H9 (cell line): Measurements from ENCODE around the gene ANKRD29. TPM values are rescaled to one million over a fixed set of nuclear protein-coding genes. Genes with fewer than 3 reads are reported as not detected.

ENCODE experiments used
- DNase-seq: peaks from one replicate; pipeline ENCODE4 v3.0.0-alpha.2; 2017
- H2AFZ ChIP-seq: one replicate; pipeline ENCODE4 v1.6.1; 2013; ENCODE audit warnings: mild to moderate bottlenecking, low read length, control low read depth, moderate library complexity
- H2AK5ac ChIP-seq: 2 replicates; pipeline ENCODE4 v1.6.1; 2013; ENCODE audit warnings: low read length, control low read depth, mixed read lengths; ENCODE audit not compliant: insufficient read length
- H2BK120ac ChIP-seq: one replicate; pipeline ENCODE4 v1.6.1; 2013; ENCODE audit warnings: low read depth, mild to moderate bottlenecking, low read length, control low read depth, inconsistent platforms; ENCODE audit not compliant: poor library complexity, severe bottlenecking
- H2BK12ac ChIP-seq: 2 replicates; pipeline ENCODE4 v1.6.1; 2013; ENCODE audit warnings: low read length, control low read depth, mixed read lengths, low read depth; ENCODE audit not compliant: insufficient read length
- H2BK15ac ChIP-seq: 2 replicates; pipeline ENCODE4 v1.6.1; 2013; ENCODE audit warnings: low read depth, low read length, control low read depth
- H2BK20ac ChIP-seq: one replicate; pipeline ENCODE4 v1.6.1; 2013; ENCODE audit warnings: low read depth, mild to moderate bottlenecking, low read length, control low read depth, inconsistent platforms; ENCODE audit not compliant: poor library complexity, severe bottlenecking
- H2BK5ac ChIP-seq: 2 replicates; pipeline ENCODE4 v1.6.1; 2013; ENCODE audit warnings: low read length, control low read depth, mixed read lengths; ENCODE audit not compliant: insufficient read length
- H3K14ac ChIP-seq: 2 replicates; pipeline ENCODE4 v1.6.1; 2013; ENCODE audit warnings: low read length, control low read depth; ENCODE audit not compliant: insufficient read depth
- H3K18ac ChIP-seq: 2 replicates; pipeline ENCODE4 v1.6.1; 2013; ENCODE audit warnings: low read depth, mild to moderate bottlenecking, mixed read lengths, low read length, control low read depth; ENCODE audit not compliant: insufficient read length
- H3K23ac ChIP-seq: 2 replicates; pipeline ENCODE4 v1.6.1; 2013; ENCODE audit warnings: low read length, control low read depth, mixed read lengths, low read depth; ENCODE audit not compliant: insufficient read length
- H3K23me2 ChIP-seq: 2 replicates; pipeline ENCODE4 v1.6.1; 2013; ENCODE audit warnings: low read depth, mild to moderate bottlenecking, mixed read lengths, low read length, control low read depth; ENCODE audit not compliant: insufficient read length, poor library complexity, severe bottlenecking
- H3K27ac ChIP-seq: 2 replicates; pipeline ENCODE4 v1.5.1; 2013; ENCODE audit warnings: low read length, control low read depth, mixed read lengths, low read depth; ENCODE audit not compliant: insufficient read length
- H3K27me3 ChIP-seq: 2 replicates; pipeline ENCODE4 v1.6.1; 2013; ENCODE audit warnings: low read length, control low read depth, inconsistent platforms; ENCODE audit not compliant: insufficient read depth
- H3K4ac ChIP-seq: 2 replicates; pipeline ENCODE4 v1.6.1; 2013; ENCODE audit warnings: low read depth, mild to moderate bottlenecking, control low read depth, inconsistent platforms, low read length, moderate library complexity
- H3K4me1 ChIP-seq: 2 replicates; pipeline ENCODE4 v1.6.1; 2013; ENCODE audit warnings: low read length, control low read depth, inconsistent platforms; ENCODE audit not compliant: insufficient read depth
- H3K4me2 ChIP-seq: 2 replicates; pipeline ENCODE4 v1.6.1; 2013; ENCODE audit warnings: low read length, control low read depth, mixed read lengths; ENCODE audit not compliant: insufficient read length, insufficient read depth
- H3K56ac ChIP-seq: 2 replicates; pipeline ENCODE4 v1.6.1; 2013; ENCODE audit warnings: low read depth, mild to moderate bottlenecking, mixed read lengths, low read length, control low read depth; ENCODE audit not compliant: insufficient read length
- H3K79me1 ChIP-seq: 2 replicates; pipeline ENCODE4 v1.6.1; 2013; ENCODE audit warnings: low read depth, mild to moderate bottlenecking, moderate library complexity, low read length, control low read depth, inconsistent platforms; ENCODE audit not compliant: insufficient read depth, poor library complexity, severe bottlenecking
- H3K79me2 ChIP-seq: 2 replicates; pipeline ENCODE4 v1.6.1; 2013; ENCODE audit warnings: low read length, control low read depth, inconsistent platforms; ENCODE audit not compliant: insufficient read depth
- H3K9ac ChIP-seq: 2 replicates; pipeline ENCODE4 v1.6.1; 2013; ENCODE audit warnings: low read length, control low read depth, mixed read lengths; ENCODE audit not compliant: insufficient read length; ENCODE audit errors: extremely low read depth
- H3K9me3 ChIP-seq: one replicate; pipeline ENCODE4 v1.6.1; 2013; ENCODE audit warnings: low read depth, low read length, inconsistent platforms; ENCODE audit not compliant: control insufficient read depth
- H3T11ph ChIP-seq: one replicate; pipeline ENCODE4 v1.6.1; 2013; ENCODE audit warnings: mild to moderate bottlenecking, low read length, control low read depth, inconsistent platforms
- H4K20me1 ChIP-seq: one replicate; pipeline ENCODE4 v1.6.1; 2013; ENCODE audit not compliant: control insufficient read depth, insufficient read length, insufficient read depth
- H4K5ac ChIP-seq: 2 replicates; pipeline ENCODE4 v1.6.1; 2013; ENCODE audit warnings: low read depth, mild to moderate bottlenecking, mixed read lengths, low read length, control low read depth; ENCODE audit not compliant: insufficient read length
- H4K8ac ChIP-seq: replicated peaks from 2 replicates; pipeline ENCODE4 v1.6.1; 2013; ENCODE audit warnings: low read length, control low read depth, mixed read lengths, low read depth; ENCODE audit not compliant: insufficient read length
- H4K91ac ChIP-seq: 2 replicates; pipeline ENCODE4 v1.6.1; 2013; ENCODE audit warnings: low read depth, mild to moderate bottlenecking, moderate library complexity, mixed read lengths, low read length, control low read depth; ENCODE audit not compliant: insufficient read length
- H3K27ac Mint-ChIP-seq, 3 experiments: 2 replicates in 2 of 3; 3 replicates in 1 of 3; pipeline ENCODE4 v1.8.0; 2020 to 2021; ENCODE audit warnings: mixed read lengths in 3 of 3, mild to moderate bottlenecking in 1 of 3, moderate library complexity in 1 of 3
- H3K27me3 Mint-ChIP-seq: 2 replicates; pipeline ENCODE4 v1.8.0; 2021; ENCODE audit warnings: low read depth, mild to moderate bottlenecking, moderate library complexity, mixed read lengths
- H3K36me3 Mint-ChIP-seq, 3 experiments: 2 replicates in 2 of 3; 3 replicates in 1 of 3; pipeline ENCODE4 v1.8.0; 2020 to 2021; ENCODE audit warnings: low read depth in 3 of 3, mixed read lengths in 3 of 3; ENCODE audit not compliant: insufficient read depth in 1 of 3
- H3K4me1 Mint-ChIP-seq, 2 experiments: 2 replicates each; pipeline ENCODE4 v1.8.0; 2020; ENCODE audit warnings: mixed read lengths in 2 of 2
- H3K4me3 Mint-ChIP-seq, 2 experiments: 2 replicates in 1 of 2; 3 replicates in 1 of 2; pipeline ENCODE4 v1.8.0; 2020 to 2021; ENCODE audit warnings: mild to moderate bottlenecking in 2 of 2, mixed read lengths in 2 of 2, moderate library complexity in 1 of 2
- H3K9me3 Mint-ChIP-seq, 2 experiments: 2 replicates in 1 of 2; 3 replicates in 1 of 2; pipeline ENCODE4 v1.8.0; 2020; ENCODE audit warnings: mild to moderate bottlenecking in 2 of 2, mixed read lengths in 2 of 2, moderate library complexity in 1 of 2
- WGBS: extraction: QIAGEN DNeasy Blood & Tissue Kit; methylation state at CpG from one replicate; pipeline ENCODE4 v1.1.7; 2013; ENCODE audit warnings: missing lambda C conversion rate, low lambda C conversion rate, mixed read lengths; ENCODE audit not compliant: insufficient read length; ENCODE audit errors: extremely low coverage; 5-methylcytosine and 5-hydroxymethylcytosine counted together
- total RNA-seq: library from RNA; stranded (reverse); gene quantifications from 2 replicates; pipeline ENCODE4 v1.2.1, GENCODE V29; 2021
- TF ChIP-seq, protein P1 (sequence below): fragments of 200-600 bp; sonication (generic); conservative IDR thresholded peaks from 3 replicates; pipeline ENCODE4 v1.8.0; 2021; ENCODE audit warnings: antibody characterized with exemption, mild to moderate bottlenecking

The ANKRD29 gene
- total RNA-seq, 1 experiment from 2014 or later: 2.1 TPM

DNA sequence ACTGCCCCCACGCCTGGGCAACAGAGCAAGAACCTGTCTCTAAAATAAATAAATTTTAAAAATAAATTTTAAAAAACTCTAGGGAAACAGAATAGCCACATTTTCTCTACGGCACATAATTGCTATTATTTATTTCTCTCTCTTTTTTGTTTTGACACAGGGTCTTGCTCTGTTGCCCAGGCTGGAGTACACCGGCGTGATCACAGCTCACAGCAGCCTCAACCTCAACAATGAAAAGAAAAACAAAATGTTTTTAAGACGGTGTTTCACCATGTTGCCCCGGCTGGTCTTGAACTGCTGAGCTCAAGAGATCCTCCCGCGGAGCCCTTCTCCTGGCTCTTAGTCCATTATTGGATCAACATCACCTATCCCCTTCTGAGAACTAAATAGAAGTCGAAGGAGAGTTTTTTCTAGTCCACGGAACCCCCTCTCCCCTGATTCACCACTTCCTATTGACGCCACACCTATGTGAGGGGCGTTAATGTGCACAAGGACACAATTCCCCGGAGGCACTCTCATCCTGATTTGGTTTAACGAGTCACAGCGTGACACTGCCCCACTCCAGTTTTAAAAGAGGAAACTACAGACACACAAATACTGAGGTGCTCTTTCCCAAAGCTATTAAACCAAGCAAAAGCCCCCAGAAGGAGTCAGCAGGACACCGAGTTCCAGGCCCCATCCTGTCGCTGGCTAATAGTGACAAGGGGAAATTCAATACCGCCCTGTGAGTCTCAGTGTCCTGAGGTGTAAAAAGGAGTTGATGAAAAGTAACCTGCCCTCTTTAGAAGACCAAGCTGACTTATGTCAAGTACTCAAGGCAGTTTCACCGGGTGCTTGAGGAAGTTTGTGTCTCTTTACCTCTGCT is 77.5 kb downstream of the ANKRD29 start:
- TF ChIP-seq, protein P1, sequence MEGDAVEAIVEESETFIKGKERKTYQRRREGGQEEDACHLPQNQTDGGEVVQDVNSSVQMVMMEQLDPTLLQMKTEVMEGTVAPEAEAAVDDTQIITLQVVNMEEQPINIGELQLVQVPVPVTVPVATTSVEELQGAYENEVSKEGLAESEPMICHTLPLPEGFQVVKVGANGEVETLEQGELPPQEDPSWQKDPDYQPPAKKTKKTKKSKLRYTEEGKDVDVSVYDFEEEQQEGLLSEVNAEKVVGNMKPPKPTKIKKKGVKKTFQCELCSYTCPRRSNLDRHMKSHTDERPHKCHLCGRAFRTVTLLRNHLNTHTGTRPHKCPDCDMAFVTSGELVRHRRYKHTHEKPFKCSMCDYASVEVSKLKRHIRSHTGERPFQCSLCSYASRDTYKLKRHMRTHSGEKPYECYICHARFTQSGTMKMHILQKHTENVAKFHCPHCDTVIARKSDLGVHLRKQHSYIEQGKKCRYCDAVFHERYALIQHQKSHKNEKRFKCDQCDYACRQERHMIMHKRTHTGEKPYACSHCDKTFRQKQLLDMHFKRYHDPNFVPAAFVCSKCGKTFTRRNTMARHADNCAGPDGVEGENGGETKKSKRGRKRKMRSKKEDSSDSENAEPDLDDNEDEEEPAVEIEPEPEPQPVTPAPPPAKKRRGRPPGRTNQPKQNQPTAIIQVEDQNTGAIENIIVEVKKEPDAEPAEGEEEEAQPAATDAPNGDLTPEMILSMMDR: no peak
- no peak overlapping the region for H4K91ac ChIP-seq
- no peak overlapping the region for H4K5ac ChIP-seq
- H2AFZ ChIP-seq: no peak overlapping the region
- H3K4ac ChIP-seq: no peak overlapping the region
- DNase-seq: no peak
- peaks cover 8% of the 10 kb centered on the region for H3K23me2 ChIP-seq
- H4K20me1 ChIP-seq: no peaks in the 10 kb centered on the region
- no peak overlapping the region for H3K27ac ChIP-seq
- H3T11ph ChIP-seq: no peak overlapping the region
- no peak overlapping the region for H3K56ac ChIP-seq
- H2BK15ac ChIP-seq: no peak overlapping the region
- no peak overlapping the region for H2BK20ac ChIP-seq
- H3K4me2 ChIP-seq: peak overlapping the region; percentile 98
- H3K27ac Mint-ChIP-seq: peak overlapping the region in 2 of 3 experiments; percentile 91 to 92; a peak in 4 of 7 replicates
- H4K8ac ChIP-seq: no peak overlapping the region
- H3K23ac ChIP-seq: no peak overlapping the region
- no peak overlapping the region for H2BK12ac ChIP-seq
- H2AK5ac ChIP-seq: no peak overlapping the region
- H3K4me1 ChIP-seq: peaks cover 4% of the 10 kb centered on the region; the same call in 1 of the 2 replicates
- peaks cover 0 to 6% (median 2%) of the 10 kb centered on the region in 3 experiments; a peak in 3 of 7 replicates for H3K36me3 Mint-ChIP-seq
- H2BK5ac ChIP-seq: no peak overlapping the region
- no peaks in the 10 kb centered on the region for H3K79me1 ChIP-seq
- no peak overlapping the region for H2BK120ac ChIP-seq
- H3K18ac ChIP-seq: no peak overlapping the region
- H3K14ac ChIP-seq: no peak overlapping the region
- H3K27me3 Mint-ChIP-seq: peaks cover 5% of the 10 kb centered on the region
- peaks cover 27 to 33% of the 10 kb centered on the region in 2 experiments for H3K4me1 Mint-ChIP-seq
- peaks cover 16% of the 10 kb centered on the region; the same call in 1 of the 2 replicates for H3K79me2 ChIP-seq
- peak overlapping the region; percentile 90 for H3K9ac ChIP-seq
- H3K9me3 ChIP-seq: no peaks in the 10 kb centered on the region
- H3K4me3 Mint-ChIP-seq: peak overlapping the region; percentile 92 to 97
- H3K9me3 Mint-ChIP-seq: no peaks in the 10 kb centered on the region
- WGBS: no CpG with 5 or more reads among the region's 19 CpGs
- H3K27me3 ChIP-seq: no peaks in the 10 kb centered on the region
